ENCODE data around the gene FASN. TPM values are rescaled to one million over a fixed set of nuclear protein-coding genes. Genes with fewer than 3 reads are reported as not detected.
A peak's percentile ranks its signal among the peaks of the same experiment; 100 is the strongest.

Gene FASN
- total and polyA plus RNA-seq, 2 of the 13 experiments (the other 11 are each of a cell fraction or from before 2014, with no cell fraction given): 51.7 to 101 TPM

- TF ChIP-seq PRDM4 (CRISPR knock-in tag; IDR thresholded peaks at IDR 0.05; ENCODE audit: borderline replicate concordance) (no peak), USF2 (IDR thresholded peaks at IDR 0.05; ENCODE audit: low read depth, low read length) (0 out of 2 replicates have a peak, but pooled peaks have one; percentile 45), USF2 (CRISPR knock-in tag; IDR thresholded peaks at IDR 0.05; ENCODE audit: borderline replicate concordance) (peak; percentile 11; the same call in 1 of the 2 replicates), ZNF607 (CRISPR knock-in tag; IDR thresholded peaks at IDR 0.05; ENCODE audit: borderline replicate concordance) (no peak), ZFX (CRISPR knock-in tag; IDR thresholded peaks at IDR 0.05; ENCODE audit: low read depth) (peak; percentile 91), ARHGAP35 (CRISPR knock-in tag; IDR thresholded peaks at IDR 0.05; ENCODE audit: borderline replicate concordance) (no peak), ZFY (CRISPR knock-in tag; IDR thresholded peaks at IDR 0.05) (peak; percentile 81), CBX5 (CRISPR knock-in tag; IDR thresholded peaks at IDR 0.05; ENCODE audit: borderline replicate concordance) (peak; percentile 97; the same call in 1 of the 2 replicates), ZNF383 (CRISPR knock-in tag; IDR thresholded peaks at IDR 0.05; ENCODE audit: borderline replicate concordance) (no peak), FOSL2 (CRISPR knock-in tag; IDR thresholded peaks at IDR 0.05) (peak; percentile 77), ZSCAN22 (CRISPR knock-in tag; IDR thresholded peaks at IDR 0.05) (no peak), ZNF263 (CRISPR knock-in tag; IDR thresholded peaks at IDR 0.05) (peak; percentile 44; the same call in 1 of the 2 replicates), KLF6 (CRISPR knock-in tag; IDR thresholded peaks at IDR 0.05) (peak; percentile 64; the same call in 1 of the 2 replicates), TEF (CRISPR knock-in tag; IDR thresholded peaks at IDR 0.05) (no peak), PCBP1 (IDR thresholded peaks at IDR 0.05; ENCODE audit: borderline replicate concordance, low read depth, low read length) (peak; percentile 59; the same call in 1 of the 2 replicates), ZNF224 (CRISPR knock-in tag; IDR thresholded peaks at IDR 0.05) (no peak), MLLT10 (CRISPR knock-in tag; IDR thresholded peaks at IDR 0.05) (no peak), FOXA3 (CRISPR knock-in tag; IDR thresholded peaks at IDR 0.05) (peak; percentile 59), CEBPB (IDR thresholded peaks at IDR 0.05; ENCODE audit: borderline replicate concordance, low read depth, low read length) (peak; percentile 87), BCLAF1 (IDR thresholded peaks at IDR 0.05) (no peak), TGIF2 (CRISPR knock-in tag; IDR thresholded peaks at IDR 0.05) (peak; percentile 94), SKI (IDR thresholded peaks at IDR 0.05; ENCODE audit: partially characterized antibody) (peak; percentile 66)
These were observed 4.0 kb upstream of the FASN start (continued) for GRCh38 chr17:82101767-82102679.

All from HepG2 (cell line).